Mesenchymal stem cell (in vitro differentiated cells and primary cell): ENCODE data around the gene GABRR3. TPM values are rescaled to one million over a fixed set of nuclear protein-coding genes. Genes with fewer than 3 reads are reported as not detected.

Source experiments
- DNase-seq: peaks from one replicate; pipeline ENCODE4 v3.0.0-alpha.2; 2013
- H2AFZ ChIP-seq: one replicate; pipeline ENCODE4 v1.6.1; 2013; ENCODE audit warnings: low read depth, mild to moderate bottlenecking, control low read depth, inconsistent platforms, low read length, moderate library complexity
- H2AK5ac ChIP-seq: 2 replicates; pipeline ENCODE4 v1.6.1; 2013; ENCODE audit warnings: low read length, moderate library complexity, mild to moderate bottlenecking, inconsistent platforms; ENCODE audit not compliant: severe bottlenecking
- H2BK120ac ChIP-seq: one replicate; pipeline ENCODE4 v1.6.1; 2013; ENCODE audit warnings: low read depth, mild to moderate bottlenecking, inconsistent platforms, low read length, moderate library complexity
- H2BK12ac ChIP-seq, 2 experiments: one replicate each; pipeline ENCODE4 v1.6.1; 2013; ENCODE audit warnings: inconsistent platforms in 2 of 2, low read length in 2 of 2, mild to moderate bottlenecking in 2 of 2, moderate library complexity in 2 of 2, control low read depth in 1 of 2
- H2BK15ac ChIP-seq: one replicate; pipeline ENCODE4 v1.6.1; 2013; ENCODE audit warnings: mild to moderate bottlenecking, low read depth, inconsistent platforms; ENCODE audit not compliant: poor library complexity, severe bottlenecking
- H2BK5ac ChIP-seq: 2 replicates; pipeline ENCODE4 v1.6.1; 2013; ENCODE audit warnings: low read depth, mild to moderate bottlenecking, low read length, control low read depth, inconsistent platforms; ENCODE audit not compliant: poor library complexity, severe bottlenecking
- H3K14ac ChIP-seq, 2 experiments: one replicate each; pipeline ENCODE4 v1.6.1; 2013; ENCODE audit warnings: inconsistent platforms in 2 of 2, low read length in 2 of 2, control low read depth in 1 of 2, mild to moderate bottlenecking in 1 of 2, moderate library complexity in 1 of 2
- H3K18ac ChIP-seq, 2 experiments: one replicate each; pipeline ENCODE4 v1.6.1; 2013; ENCODE audit warnings: inconsistent platforms in 2 of 2, low read length in 2 of 2, control low read depth in 1 of 2, low read depth in 1 of 2, mild to moderate bottlenecking in 1 of 2
- H3K23ac ChIP-seq, 2 experiments: one replicate each; pipeline ENCODE4 v1.6.1; 2013; ENCODE audit warnings: inconsistent platforms in 2 of 2, low read length in 2 of 2, mild to moderate bottlenecking in 2 of 2, moderate library complexity in 2 of 2, control low read depth in 1 of 2
- H3K27ac ChIP-seq: 2 replicates; pipeline ENCODE4 v1.5.1; 2013; ENCODE audit warnings: mild to moderate bottlenecking, moderate library complexity, low read length, control low read depth, inconsistent platforms; ENCODE audit not compliant: poor library complexity, severe bottlenecking
- H3K27me3 ChIP-seq, 2 experiments: 2 replicates each; pipeline versions ENCODE4 v1.6.1 to v1.7.0; 2013; ENCODE audit warnings: low read length in 2 of 2, mild to moderate bottlenecking in 2 of 2, moderate library complexity in 2 of 2, control low read depth in 1 of 2, inconsistent platforms in 1 of 2; ENCODE audit not compliant: control insufficient read depth in 1 of 2, insufficient read depth in 1 of 2
- H3K36me3 ChIP-seq, 2 experiments: 2 replicates each; pipeline versions ENCODE4 v1.6.1 to v1.7.0; 2013; ENCODE audit warnings: low read length in 2 of 2, control low read depth in 1 of 2, inconsistent platforms in 1 of 2, low read depth in 1 of 2, mild to moderate bottlenecking in 1 of 2; ENCODE audit not compliant: insufficient read depth in 2 of 2, control insufficient read depth in 1 of 2
- H3K4ac ChIP-seq, 2 experiments: one replicate each; pipeline ENCODE4 v1.6.1; 2013; ENCODE audit warnings: inconsistent platforms in 2 of 2, low read length in 2 of 2, mild to moderate bottlenecking in 2 of 2, moderate library complexity in 2 of 2, control low read depth in 1 of 2, low read depth in 1 of 2
- H3K4me1 ChIP-seq: 2 replicates; pipeline ENCODE4 v1.6.1; 2013; ENCODE audit warnings: low read depth, low read length, control low read depth; ENCODE audit not compliant: control insufficient read depth, insufficient read depth
- H3K4me2 ChIP-seq: 2 replicates; pipeline ENCODE4 v1.6.1; 2013; ENCODE audit warnings: low read length, mild to moderate bottlenecking, inconsistent platforms; ENCODE audit not compliant: poor library complexity, severe bottlenecking
- H3K4me3 ChIP-seq, 2 experiments: 2 replicates each; pipeline versions ENCODE4 v1.5.1 to v1.7.0; 2013; ENCODE audit warnings: low read length in 2 of 2, mild to moderate bottlenecking in 2 of 2, control low read depth in 1 of 2, low read depth in 1 of 2; ENCODE audit not compliant: insufficient read depth in 1 of 2
- H3K79me1 ChIP-seq: replicated peaks from 2 replicates; pipeline ENCODE4 v1.6.1; 2013; ENCODE audit warnings: mild to moderate bottlenecking, control low read depth, low read length, inconsistent platforms; ENCODE audit not compliant: poor library complexity, severe bottlenecking
- H3K9ac ChIP-seq: 2 replicates; pipeline ENCODE4 v1.7.0; 2013; ENCODE audit warnings: mild to moderate bottlenecking, low read length, moderate library complexity
- H3K9me3 ChIP-seq: 2 replicates; pipeline ENCODE4 v1.7.0; 2013; ENCODE audit warnings: mild to moderate bottlenecking, low read length; ENCODE audit not compliant: control insufficient read depth
- H4K8ac ChIP-seq: one replicate; pipeline ENCODE4 v1.6.1; 2013; ENCODE audit warnings: inconsistent platforms, mild to moderate bottlenecking, low read length, moderate library complexity
- H4K91ac ChIP-seq: one replicate; pipeline ENCODE4 v1.6.1; 2013; ENCODE audit warnings: mild to moderate bottlenecking, low read length, inconsistent platforms
- WGBS: methylation state at CpG from one replicate; pipeline ENCODE4 v1.1.7; 2013; ENCODE audit warnings: mixed read lengths; 5-methylcytosine and 5-hydroxymethylcytosine counted together
- polyA plus RNA-seq, 2 experiments: library from polyadenylated mRNA; stranded (reverse); fragments of 200-250 nt; gene quantifications; one replicate each; pipeline ENCODE4 v1.2.3, GENCODE V29; 2013

Gene GABRR3
- polyA plus RNA-seq (2013, experiment 1 of 2): 0.01 TPM
- polyA plus RNA-seq (2013, experiment 2 of 2): 0.03 TPM

DNA sequence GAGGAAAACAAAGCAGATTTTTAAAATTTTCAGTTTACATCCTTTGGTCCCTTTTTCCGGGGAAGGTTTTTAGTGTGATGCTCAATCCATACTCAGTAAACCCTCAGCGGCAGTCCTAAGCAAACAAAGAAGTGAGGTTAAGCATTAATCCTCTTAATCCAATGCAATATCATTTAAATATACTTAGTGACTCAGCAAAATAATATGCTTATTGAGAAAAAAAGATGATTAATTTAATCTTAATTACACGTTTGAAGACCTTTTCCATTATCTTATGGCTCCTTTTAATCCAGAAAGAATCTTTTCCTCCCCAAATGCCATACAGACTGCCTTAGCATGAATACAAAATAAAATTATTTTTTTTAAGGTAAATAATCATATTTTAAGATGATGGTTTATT lies at the start of gene GABRR3:
Gene GABRR3, minus strand, starts transcription at position 108 of the 400 bp plus-strand sequence. CDS start 328 bp downstream, outside the sequence.
- Histone ChIP-seq H2BK120ac (no peak within 1 kb of the TSS), H3K18ac (no peak within 1 kb of the TSS), H3K4me3 (no peak within 1 kb of the TSS), H2BK5ac (no peak within 1 kb of the TSS), H2AFZ (no peak within 1 kb of the TSS), H2BK15ac (no peak within 1 kb of the TSS), H2BK12ac (no peak within 1 kb of the TSS), H4K8ac (no peak within 1 kb of the TSS), H3K4me2 (no peak within 1 kb of the TSS), H3K4ac (no peak within 1 kb of the TSS), H3K14ac (no peak within 1 kb of the TSS), H3K36me3 (no peaks in the 10 kb centered on the region), H3K27ac (no peak within 1 kb of the TSS), H4K91ac (no peak within 1 kb of the TSS), H3K9ac (no peak within 1 kb of the TSS), H3K27me3 (peaks cover 10 to 20% of the 10 kb centered on the region in 2 experiments), H3K4me1 (no peaks in the 10 kb centered on the region), H2AK5ac (no peak within 1 kb of the TSS), H3K9me3 (no peaks in the 10 kb centered on the region), H3K23ac (no peak within 1 kb of the TSS), H3K79me1 (no peaks in the 10 kb centered on the region)
- DNase-seq: no peak
- WGBS: 100% methylated on average over 1 of the region's 3 CpGs

DNA sequence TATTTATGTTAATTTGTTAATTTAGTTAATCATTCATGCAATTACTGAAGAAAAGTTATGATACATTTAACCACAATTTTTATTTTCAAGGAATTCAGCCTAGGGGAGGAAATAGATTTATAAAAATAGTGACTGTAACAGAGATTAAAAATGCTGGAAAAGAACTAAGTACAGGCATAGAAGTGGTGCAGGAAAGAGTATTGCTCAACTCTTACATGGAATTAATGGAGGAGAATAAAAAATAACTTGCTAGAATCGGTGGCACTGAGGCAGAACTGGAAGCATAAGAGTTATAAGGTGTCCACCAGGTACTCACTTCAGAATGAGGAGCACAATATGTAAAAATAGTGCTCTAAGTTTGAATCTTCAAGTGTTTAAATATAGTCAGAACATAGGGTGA lies 38.4 kb upstream of the GABRR3 start:
- Histone ChIP-seq H4K8ac (no peak overlapping the region), H3K36me3 (no peaks in the 10 kb centered on the region), H2BK5ac (no peak overlapping the region), H2BK12ac (no peak overlapping the region), H3K9ac (no peak overlapping the region), H2AK5ac (no peak overlapping the region), H3K79me1 (no peaks in the 10 kb centered on the region), H3K4me3 (no peak overlapping the region), H2BK15ac (no peak overlapping the region), H3K9me3 (no peaks in the 10 kb centered on the region), H3K4ac (no peak overlapping the region), H3K23ac (no peak overlapping the region), H2BK120ac (no peak overlapping the region), H3K18ac (no peak overlapping the region), H3K14ac (no peak overlapping the region), H3K4me2 (no peak overlapping the region), H3K27ac (no peak overlapping the region), H2AFZ (no peak overlapping the region), H3K27me3 (no peaks in the 10 kb centered on the region), H4K91ac (no peak overlapping the region), H3K4me1 (no peaks in the 10 kb centered on the region)
- 66% methylated on average over 1 of the region's 1 CpG for WGBS
- no peak for DNase-seq

DNA sequence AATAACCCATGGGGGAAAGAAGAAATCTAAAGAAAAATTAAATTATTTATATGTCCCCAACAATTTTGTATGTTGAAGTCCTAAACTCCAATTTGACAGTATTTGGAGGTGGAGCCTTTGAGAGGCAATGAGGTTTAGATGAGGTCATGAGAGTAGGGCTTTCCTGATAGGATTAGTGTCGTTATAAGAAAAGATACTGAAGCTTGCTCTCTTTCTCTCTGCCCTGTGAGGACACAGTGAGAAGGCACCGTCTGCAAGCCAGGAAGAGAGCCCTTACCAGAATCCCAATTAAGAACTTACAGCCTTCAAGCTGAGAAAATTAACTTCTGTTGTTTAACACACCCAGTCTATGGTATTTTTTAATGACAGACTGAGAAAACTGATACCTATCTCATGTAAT lies 35.7 kb upstream of the GABRR3 start:
- H2BK120ac ChIP-seq: no peak overlapping the region
- no CpG with 5 or more reads among the region's 2 CpGs for WGBS
- no peak overlapping the region for H2BK15ac ChIP-seq
- no peak overlapping the region for H4K91ac ChIP-seq
- H2AFZ ChIP-seq: no peak overlapping the region
- no peak overlapping the region for H3K18ac ChIP-seq
- no peaks in the 10 kb centered on the region for H3K9me3 ChIP-seq
- no peak overlapping the region for H2BK12ac ChIP-seq
- no peak overlapping the region for H3K4me3 ChIP-seq
- H2AK5ac ChIP-seq: no peak overlapping the region
- H3K36me3 ChIP-seq: no peaks in the 10 kb centered on the region
- no peak overlapping the region for H3K23ac ChIP-seq
- no peak overlapping the region for H3K4ac ChIP-seq
- no peaks in the 10 kb centered on the region for H3K4me1 ChIP-seq
- H3K9ac ChIP-seq: no peak overlapping the region
- H2BK5ac ChIP-seq: no peak overlapping the region
- no peak overlapping the region for H3K14ac ChIP-seq
- no peaks in the 10 kb centered on the region for H3K27me3 ChIP-seq
- no peak for DNase-seq
- H3K79me1 ChIP-seq: no peaks in the 10 kb centered on the region
- H4K8ac ChIP-seq: no peak overlapping the region
- no peak overlapping the region for H3K4me2 ChIP-seq
- no peak overlapping the region for H3K27ac ChIP-seq

DNA sequence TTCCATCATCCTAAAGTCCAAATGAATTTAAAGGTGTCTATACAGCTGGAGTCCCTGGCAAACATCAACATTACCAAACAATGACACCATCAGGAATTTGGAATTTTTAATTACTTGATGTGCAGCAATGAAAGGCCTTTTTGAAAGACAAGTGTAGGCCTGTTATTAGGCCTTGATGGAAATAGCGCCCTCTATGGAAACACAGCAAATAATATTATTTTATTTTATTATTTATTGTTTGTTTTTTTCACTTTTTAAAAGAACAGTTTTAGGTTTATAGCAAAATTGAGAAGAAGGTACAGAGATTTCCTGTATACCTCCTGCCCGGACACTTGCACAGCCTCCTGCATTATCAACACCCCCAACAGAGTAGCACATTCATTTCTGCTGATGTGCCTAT lies 33.7 kb upstream of the GABRR3 start:
- Histone ChIP-seq H2AFZ (no peak overlapping the region), H4K91ac (no peak overlapping the region), H3K79me1 (no peaks in the 10 kb centered on the region), H3K36me3 (no peaks in the 10 kb centered on the region), H3K4ac (no peak overlapping the region), H3K27me3 (no peaks in the 10 kb centered on the region), H3K27ac (no peak overlapping the region), H2BK12ac (no peak overlapping the region), H2AK5ac (no peak overlapping the region), H4K8ac (no peak overlapping the region), H3K4me1 (no peaks in the 10 kb centered on the region), H3K23ac (no peak overlapping the region), H2BK15ac (no peak overlapping the region), H3K4me3 (no peak overlapping the region), H2BK5ac (no peak overlapping the region), H3K14ac (no peak overlapping the region), H3K9me3 (no peaks in the 10 kb centered on the region), H3K9ac (no peak overlapping the region), H3K18ac (no peak overlapping the region), H3K4me2 (no peak overlapping the region), H2BK120ac (no peak overlapping the region)
- WGBS: 100% methylated on average over 1 of the region's 2 CpGs
- DNase-seq: no peak
